CD4-positive, alpha-beta T cell treated with Interleukin-21 for 1 hour (primary cell): ENCODE measurements around the gene OLIG3.

Experiments used
- DNase-seq: peaks from one replicate; pipeline ENCODE4 v3.0.0-alpha.2; 2020

The OLIG3 gene

DNA sequence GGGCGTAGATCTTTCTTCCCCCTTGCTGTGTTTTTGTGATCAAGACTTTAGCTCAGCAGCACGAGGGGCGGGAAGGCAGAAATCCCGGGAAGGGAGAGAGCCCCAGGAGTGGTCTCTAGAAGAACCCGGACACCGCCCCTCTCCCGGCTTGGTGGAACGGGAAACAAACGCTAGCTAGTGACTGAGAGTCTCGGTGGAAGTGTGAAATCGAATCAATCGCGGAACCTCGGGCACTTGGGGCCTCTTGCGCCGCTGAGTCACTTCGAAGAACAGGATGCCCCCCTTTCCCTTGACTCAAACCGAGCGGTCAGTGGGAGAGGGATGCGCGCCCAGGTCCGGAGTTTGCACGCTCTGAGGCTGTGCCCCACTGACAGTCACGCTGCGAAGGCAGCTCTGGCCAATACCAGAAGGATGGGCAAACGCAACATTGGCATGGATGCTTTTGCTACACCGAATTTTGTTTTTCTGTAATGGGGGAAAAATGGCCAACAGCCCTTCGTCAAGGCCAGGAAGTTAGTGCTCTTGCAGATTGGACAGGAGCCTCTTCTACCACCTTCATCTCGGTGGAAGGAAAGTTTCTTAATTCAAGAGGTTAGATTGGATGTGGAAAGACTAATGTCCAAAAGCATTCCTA is 1.6 kb upstream of the OLIG3 start:
- no peak for DNase-seq

DNA sequence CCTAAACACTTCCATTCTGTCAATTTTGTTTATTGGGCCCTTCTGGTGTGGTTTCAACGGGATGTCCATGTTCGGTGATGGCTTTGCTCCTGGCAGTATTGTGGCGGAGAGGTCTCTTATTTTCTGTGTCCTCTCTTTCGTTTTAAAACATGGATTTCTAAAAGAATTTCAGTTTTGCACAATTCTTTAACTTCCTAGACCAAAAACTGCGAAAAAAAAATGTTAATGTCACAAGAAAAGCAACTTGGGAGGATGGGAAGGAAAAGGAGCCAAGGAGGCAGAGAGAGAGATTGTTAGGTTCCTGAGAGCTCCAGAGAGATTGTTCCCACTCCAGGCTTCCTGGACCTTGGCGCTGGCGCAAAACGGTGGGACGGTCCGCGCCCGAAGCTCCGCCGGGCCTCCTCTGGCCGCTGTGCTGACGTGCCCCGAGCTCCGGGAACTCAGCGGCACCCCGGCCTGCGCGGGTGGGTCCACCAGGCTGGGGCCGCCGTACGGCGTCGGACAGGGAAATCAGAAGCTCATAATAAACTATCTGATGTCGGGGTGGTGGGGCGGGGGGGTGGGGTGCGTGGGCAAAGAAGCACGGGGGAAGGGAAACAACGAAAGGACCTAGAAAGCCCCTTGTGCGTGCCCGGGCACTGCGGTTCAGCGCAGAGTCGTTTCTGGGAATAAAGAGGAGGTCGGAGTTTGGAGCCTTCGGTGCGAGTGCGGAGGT is 951 bp upstream of the OLIG3 start:
- no peak for DNase-seq

DNA sequence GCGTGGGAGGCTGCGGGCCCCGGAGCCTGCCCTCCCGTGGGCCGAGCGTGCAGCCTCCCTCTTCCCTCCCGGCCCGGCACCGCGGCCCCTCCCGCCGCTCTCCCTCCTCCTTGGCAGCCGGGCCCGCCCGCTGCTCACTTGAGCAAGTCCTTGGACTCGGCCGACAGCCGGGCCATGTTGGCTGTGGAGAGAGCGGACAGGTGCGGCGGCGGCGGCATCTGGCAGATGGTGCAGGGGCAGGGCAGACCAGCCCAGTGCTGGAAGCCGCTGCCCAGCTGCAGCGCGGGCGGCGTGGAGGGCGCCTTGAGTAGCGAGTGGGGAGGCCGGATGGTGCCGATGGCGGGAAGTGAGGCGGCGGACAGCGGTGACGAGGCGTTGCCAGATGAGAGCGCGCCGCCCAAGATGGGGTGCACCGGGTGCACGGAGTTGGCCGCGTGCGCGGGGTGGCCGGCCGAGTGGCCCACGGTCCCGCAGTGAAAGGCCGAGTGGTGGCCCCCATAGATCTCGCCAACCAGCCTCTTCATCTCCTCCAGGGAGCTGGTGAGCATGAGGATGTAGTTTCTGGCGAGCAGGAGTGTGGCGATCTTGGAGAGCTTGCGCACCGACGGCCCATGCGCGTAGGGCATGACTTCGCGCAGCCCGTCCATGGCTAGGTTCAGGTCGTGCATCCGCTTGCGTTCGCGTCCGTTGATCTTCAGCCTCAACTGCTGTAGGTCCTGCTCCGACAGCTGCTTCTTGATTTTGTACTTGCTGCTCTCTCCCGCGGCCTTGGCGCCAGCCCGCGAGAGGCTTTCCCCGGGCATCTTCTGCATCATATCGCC is 766 bp downstream of the OLIG3 start:
- no peak for DNase-seq

DNA sequence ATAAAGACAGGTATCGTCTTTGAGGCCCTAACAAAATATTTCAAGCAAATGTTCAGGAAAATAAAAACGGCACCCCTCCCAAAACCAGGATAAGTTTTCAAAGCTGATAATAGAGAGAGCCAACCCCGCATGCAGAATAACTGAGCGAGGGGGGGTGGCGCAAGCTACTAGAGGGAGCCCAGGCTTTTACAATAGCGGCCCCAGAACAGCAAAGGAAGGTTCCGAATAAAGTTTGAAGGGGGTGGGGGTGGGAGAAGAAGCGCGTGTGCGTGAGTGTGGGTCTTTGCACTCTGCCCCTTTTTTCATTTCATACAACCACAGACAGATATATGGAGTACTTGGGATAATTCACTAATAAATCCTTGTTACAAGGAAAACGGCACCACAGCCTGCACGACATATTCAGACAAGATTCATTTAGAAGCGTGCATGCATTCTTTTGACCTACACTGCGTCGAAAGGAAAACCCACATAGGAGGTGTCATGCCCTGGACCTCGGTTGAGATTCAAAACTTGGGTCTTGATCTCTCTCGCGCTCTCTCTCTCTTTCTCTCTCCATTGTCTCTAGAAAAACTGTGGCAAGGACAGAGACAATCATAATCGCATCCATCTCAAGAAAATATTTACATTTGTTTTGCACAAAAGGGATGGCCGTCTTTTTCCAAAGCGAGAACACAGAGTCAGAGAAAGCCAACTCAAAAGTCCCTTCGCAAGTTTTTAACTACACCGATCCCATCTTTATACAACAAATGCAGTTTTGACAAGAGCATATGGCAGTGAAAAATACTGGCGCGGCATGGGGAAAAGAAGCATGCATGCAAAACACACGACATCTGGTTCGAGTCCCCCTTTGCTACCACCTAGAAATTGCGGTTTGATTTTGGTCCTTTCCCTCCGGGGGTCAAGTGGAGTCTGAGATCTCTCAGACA is 1.6 kb downstream of the OLIG3 start:
- no peak for DNase-seq

DNA sequence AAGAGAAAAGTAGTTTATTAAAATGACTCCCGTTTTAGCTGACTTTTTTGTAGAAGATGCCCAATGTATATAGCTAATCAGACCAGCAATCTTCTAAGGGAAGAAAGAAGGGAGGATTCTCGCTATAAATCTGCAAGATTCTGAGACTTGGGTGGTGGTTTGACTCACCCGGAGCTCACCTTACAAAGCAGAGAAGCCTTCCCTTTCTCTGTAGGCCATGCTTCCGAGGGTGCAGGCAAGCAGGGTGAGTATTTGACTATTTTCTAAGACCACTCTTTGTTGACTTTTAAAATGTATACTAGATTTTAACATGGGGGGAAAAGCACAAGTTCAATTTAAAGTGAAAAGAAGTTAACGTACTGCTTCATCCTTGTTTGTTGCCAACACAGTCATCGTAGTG is 2.7 kb downstream of the OLIG3 start:
- no peak for DNase-seq

DNA sequence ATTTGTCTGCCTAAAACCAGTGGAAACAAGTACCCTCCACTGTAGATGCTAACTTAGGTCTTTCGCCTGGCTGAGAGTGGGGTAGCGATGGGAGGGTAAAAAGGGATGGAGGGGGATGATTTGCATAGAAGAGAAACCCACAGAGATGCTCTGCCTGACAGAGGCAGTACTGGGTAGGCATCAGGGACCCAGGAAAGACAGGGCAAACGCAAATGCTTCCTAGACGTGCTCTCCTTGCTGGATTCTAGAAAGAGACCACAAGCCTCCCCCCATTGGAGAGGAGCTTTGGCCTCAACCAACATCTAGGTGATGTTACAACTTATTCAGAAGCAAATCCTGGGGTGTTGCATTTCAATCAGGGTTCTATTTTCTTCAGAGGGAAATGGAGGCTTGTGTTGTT is 3.2 kb downstream of the OLIG3 start:
- no peak for DNase-seq

DNA sequence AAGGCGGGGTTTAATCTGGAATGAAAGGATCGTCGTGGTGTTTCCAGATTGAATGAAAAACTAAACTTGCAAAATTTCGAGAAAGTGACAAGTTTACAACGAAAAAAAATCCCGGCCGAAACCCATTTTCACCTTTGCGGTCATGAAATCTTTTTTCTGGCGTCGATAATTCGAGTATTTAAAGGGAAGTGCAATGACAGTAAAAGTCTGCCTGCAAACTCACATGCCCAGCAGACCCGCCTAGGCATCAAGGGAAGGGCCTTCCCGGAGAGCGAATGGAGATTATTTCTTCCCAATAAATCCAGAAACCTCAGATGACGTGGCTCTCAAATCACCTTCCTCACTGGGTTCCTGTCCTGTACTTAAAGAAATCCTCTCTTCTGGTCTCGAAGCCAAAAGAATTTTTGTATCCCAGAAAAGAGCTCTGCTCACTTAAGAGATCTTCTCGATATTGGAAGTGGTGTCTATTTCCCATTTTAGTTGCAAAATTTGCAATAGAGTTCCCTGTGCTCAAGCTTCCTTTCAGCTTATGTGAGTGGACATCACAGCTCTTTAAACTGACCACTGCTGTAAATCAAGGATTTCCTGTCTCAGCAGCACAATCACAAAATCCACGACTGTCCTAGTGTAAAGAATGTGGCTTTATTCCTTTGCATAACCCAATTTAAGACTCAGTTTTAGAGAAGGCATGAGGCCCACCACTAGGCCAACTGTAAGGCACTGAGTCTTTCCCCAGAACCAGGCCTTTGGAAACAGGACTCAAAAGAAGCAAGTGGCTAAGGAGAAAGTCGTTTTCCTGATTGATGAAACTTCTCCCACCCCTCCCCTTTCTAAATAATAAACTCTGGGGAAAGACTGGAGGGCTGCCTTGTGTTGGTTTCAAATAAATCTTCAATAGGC is 3.9 kb downstream of the OLIG3 start:
- DNase-seq, result no peak

DNA sequence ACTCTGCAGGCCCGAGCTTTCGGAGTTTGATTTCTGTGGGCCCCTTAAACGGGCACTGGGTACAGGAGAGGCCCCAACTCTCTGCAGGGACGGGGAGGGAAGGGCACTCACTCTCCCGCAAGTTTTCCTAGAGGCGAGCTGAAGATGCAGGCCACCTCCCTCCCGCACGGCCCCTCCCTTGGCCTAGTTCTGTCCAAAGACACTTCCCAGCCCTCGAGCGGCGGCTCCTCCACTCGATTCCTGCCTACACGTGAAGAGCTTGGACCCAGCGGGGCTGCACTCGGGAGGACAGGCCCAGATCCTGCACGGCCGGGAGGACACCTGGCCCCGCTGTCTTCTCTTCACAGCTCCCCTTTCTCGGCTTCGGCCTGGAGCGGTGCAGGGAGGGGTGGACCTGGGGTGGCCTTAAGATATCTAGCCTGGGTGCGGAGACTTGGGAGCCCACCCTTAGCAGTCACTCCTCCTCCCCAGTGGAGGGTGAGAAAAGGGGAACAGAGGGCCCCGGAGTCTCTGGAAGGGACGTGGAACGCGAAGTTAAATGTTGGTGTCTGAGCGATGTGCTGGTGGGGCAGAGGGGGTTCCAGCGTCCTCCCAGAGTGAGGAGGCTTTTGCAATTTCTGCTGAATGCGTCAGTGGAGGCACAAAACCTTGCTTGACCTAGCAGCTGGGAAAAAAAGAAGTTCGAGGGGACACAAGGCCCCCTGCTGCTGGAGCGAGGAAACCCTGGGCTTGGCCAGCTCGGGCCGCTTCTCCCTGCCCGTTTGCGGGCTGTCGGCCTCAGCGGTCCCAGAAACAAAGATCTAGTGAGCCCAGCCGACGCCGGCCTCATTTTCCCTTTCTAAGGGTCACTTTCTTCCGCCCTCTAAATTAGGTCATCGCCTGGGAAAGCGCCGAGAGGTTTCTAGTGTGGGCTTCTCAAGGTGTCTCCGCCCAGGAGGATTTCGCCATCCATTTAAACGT is 4.9 kb downstream of the OLIG3 start:
- no peak for DNase-seq

DNA sequence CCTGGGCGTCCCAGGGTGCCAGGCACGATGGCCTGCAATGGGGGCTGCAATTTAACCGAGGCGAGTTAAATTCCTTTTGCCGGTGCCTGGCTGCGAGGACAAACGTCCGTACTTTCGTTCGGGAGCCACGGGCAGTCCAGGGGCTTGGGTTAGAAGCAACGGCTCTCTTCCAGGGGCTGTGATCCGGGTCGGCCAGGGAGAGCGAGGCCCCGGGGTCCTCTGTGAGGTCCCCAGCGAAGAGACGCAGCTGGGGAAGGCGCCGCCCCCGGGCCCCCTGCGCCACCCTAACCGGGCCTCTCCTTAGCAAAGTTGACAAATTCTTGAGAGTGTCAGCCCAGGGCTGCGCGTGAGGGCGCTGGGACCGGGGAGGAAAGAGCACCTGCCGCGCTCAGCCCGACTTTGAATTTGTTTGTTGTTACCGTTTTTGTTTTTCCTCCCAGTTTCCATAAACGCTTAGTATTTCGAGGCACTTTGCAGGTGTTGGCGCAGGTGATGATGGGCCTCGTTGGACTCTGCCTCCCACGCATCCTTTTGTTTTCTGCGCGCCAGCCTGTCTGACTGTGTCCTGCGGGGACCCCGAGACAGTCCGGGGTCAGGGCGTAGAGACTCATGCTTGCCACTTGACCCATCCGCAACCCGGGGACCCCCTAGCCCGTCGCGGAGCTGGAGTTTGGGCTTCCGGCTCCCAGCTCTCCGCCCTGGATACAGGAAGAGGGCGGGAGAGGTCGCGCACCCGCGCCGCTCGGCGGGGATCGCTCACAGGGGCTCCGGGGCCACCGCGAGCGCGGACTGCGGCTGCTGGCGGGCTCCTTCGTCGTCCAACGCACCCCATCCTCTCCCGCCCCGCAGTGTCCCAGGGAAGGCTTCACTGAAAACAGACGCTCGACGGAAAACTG is 5.8 kb downstream of the OLIG3 start:
- DNase-seq, result no peak

DNA sequence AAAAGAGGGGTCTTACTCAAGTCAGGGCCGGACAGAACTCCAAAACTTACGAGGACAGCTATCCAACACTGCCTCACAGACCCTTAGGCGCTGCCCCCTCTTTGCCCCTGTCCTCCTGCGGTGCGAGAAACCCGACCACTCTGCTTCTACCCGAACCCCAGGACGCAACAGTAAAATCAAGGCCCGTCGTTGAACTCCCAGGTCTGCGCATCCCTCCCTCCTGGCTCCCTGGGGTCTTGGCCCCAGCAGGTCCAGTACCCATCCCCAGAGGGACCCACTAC is 6.4 kb downstream of the OLIG3 start:
- DNase-seq, result no peak

DNA sequence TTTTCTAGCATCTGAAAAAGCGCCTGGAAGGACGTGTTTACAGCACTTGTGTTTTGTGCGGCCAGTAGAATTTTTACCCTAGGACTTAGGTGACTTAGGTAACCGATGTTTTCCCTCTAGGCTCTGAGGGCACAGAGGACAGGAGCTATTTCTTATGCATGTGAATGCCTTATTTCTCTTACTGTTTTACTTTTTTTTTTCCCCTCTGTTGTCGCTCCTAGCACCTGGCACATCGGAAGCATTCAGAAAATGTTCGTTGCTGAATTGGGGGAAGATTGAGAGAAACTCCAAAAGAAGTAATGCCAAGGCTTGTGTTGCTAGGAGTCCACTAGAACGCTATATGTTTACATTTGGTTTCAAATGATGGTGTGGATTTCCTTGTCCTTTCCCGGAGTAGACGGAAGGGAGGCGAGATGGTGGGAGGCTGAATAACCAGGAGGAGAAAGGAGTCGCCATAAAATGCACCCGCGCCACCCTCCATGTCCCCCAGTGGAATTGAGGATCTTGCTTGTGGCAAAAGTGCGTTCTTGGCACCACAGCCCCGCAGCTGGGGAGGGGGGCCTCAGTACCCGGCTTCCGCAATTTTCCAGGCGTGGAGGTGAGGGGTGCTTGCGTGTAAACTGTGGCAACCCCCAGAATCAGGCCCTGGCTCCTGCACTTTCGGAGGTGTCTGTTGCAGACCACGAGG is 6.9 kb downstream of the OLIG3 start:
- DNase-seq, result no peak

DNA sequence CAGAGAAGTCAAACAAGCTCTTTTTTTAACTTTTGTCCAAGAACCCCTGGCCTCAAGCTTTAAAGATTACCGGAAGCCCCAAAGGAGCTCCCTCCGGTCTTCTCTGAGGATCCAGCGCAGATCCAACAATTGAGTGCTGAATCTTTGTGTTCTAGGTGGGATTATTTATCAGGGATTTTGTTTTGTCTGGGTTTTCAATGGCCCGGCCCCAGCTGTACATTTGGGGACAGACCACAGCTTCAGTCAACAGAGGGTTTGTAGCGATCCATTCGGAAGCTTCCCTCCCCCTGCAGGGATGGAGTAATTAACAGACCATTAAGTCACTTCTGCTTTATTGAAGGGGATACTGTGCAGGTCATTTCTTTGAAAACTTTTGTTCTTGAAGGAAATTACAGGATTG is 7.8 kb downstream of the OLIG3 start:
- DNase-seq, result no peak

DNA sequence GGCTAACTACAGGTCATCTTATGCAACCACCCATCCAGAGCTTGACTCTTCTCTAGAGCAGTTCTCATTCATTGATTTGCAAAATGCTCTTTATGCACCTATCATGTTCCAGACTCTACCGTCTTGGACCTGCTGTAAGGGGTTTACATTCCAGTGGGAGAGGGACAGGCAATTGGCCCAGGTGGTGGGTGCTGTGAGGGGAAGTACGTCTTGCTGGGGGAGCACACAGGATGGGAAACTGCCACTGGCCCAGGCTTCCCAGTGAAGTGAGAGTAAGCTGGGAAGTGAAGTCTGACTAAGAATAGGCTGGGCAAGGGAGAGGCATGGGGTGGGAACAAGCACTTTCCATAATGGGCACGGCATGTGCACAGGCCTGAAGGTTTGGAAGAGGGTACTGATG is 13.8 kb downstream of the OLIG3 start:
- DNase-seq, result no peak

DNA sequence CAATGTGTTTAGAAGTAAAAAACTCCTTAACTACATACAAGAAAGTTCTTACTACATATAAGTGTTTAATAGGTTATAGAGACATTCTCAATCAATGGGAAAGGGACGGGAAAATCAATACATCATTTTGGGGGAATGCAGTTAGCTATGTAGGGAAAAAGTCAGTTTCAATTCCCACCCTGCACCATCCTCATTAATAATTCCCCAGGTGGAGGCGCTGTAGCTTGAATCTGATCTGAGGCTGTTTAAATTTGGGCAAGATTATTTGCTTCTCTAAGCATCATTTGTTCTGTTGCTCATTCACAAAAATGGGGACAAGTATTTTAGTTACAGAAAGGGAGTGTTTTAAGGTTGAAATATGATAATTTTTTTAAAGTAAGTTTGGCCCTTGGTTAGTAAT is 19.1 kb downstream of the OLIG3 start:
- DNase-seq, result no peak

DNA sequence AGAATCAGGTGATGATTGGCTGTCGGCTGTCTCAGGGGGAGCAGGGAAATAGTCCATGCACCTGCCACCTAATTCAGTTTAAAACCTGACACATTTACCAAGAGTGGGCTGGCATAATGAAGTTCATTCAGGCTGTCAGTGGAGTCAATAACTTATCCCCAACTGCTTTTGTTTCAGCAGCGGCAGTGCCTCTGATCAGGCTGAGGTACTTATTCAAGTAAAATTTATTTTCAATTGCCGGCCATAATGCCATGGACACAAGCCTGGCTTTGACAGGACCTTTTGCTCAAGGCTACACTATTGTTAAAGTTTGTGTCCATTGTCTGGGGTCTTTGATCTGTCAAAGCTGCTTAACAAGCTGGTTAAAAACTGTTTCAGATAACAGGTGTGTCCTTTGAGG is 20.6 kb downstream of the OLIG3 start:
- DNase-seq, result no peak

DNA sequence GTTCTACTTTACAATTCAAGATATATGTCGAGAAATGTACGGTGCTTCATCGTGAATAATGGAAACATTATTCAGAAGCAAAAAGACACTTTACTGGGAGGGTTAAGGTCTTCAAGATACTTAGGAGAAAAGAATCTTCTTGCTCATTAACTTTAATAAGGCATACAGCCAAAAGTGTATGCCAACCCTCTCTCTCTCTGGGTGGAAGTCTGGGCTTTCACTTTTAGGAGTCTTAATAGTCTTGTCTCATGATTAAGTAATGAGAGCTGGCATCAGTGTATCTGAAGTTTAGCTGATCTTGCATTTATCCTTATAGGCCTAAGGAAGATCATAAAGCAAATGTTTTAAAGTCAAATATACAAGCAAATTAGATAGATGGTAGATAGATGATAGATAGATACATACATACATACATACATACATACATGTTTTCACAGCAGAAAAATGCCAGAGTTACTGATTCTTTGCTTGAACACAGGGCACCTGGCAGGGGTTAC is 21.5 kb downstream of the OLIG3 start:
- DNase-seq, result no peak

DNA sequence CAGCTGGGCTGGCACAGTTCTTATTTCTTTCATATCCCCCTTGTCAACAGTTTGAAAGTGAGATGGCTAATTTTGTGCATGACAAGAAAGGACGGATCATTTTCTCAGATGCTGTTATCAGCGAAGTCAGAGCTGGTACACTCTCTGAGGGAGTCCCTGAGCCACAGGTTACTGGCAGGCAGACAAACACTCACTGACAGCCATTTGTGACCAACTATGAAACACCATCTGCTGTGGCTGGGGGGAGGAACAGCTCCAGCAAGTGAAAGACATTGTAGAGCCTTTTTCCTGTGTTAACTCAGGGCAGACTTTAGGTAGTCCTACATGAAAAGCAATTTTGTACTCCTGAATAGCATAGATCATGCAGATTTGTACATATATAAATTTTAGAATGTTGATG is 22.2 kb downstream of the OLIG3 start:
- no peak for DNase-seq

DNA sequence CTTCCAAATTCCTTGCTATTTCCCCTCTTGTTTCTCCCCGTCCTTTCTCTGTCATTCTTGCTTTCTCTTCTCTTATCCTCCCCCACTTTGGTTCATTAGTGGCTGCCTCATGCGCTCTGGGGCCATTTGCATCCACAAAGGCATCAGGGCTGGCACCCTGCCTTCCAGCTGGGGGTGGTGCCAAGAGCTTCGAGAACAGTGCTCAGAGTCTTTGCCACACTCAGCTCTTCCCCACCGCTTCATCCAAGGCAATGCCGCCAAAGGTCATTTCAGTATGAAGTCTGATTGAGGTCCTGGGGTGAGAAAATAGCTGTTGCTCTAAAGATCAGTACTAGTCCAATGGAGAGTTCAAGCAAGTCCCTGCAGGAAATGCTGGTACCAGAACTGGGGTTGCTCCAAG is 22.7 kb downstream of the OLIG3 start:
- no peak for DNase-seq

DNA sequence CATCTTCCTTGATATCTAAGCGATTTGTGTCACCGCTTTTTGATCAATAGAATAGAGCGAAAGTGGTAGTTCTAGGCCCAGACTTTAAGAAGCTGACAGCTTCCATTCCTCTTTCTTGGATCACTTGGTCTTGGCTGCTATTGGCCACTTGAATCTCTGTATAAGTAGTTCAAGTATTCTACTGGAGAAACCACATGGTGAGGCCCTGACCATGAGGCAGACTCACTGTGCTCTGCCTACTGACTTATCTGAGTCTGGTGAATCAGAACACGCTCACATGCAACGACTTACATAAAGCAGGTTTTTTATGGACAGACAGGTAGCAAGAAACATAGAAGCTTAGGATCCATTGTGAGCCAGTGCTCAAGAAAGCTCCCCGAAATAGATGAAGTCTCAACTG is 27.0 kb downstream of the OLIG3 start:
- DNase-seq, result no peak
